ENCODE results near the gene PRRC1. TPM values are rescaled to one million over a fixed set of nuclear protein-coding genes. Genes with fewer than 3 reads are reported as not detected.

PRRC1 gene
- total RNA-seq, 4 donors from 2014 or later = 34.1 to 60.9 (median 46.3) TPM

DNA sequence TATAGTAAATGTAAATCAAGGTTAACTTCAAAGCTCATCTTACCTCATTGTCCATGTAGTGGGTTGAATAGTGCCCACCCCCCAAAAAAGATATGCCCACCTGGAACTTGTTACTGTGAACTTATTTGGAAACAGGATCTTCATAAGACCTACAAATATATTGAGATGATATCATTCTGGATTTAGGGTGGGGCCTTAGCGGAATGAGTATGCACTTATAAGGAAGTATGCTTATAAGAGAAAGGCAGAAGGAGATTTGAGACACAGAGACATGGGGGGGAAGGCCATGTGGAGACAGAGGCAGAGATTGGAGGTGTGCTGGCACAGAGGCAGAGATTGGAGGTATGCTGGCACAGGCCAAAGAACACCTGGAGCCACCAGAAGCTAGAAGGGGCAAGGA lies 2.6 kb upstream of the PRRC1 start:
- TF ChIP-seq CTCF (IDR thresholded peaks at IDR 0.05) (no peak), POLR2A (IDR thresholded peaks at IDR 0.05) (no peak)
- H3K9me3 ChIP-seq = no peaks in the 10 kb centered on the region
- no peak overlapping the region for H3K27ac ChIP-seq
- DNase-seq = no peak
- no peak overlapping the region for H3K4me3 ChIP-seq
- no peaks in the 10 kb centered on the region for H3K27me3 ChIP-seq
- no peaks in the 10 kb centered on the region for H3K36me3 ChIP-seq
- H3K4me1 ChIP-seq = peaks cover 0 to 11% (median 0%) of the 10 kb centered on the region in 4 donors

DNA sequence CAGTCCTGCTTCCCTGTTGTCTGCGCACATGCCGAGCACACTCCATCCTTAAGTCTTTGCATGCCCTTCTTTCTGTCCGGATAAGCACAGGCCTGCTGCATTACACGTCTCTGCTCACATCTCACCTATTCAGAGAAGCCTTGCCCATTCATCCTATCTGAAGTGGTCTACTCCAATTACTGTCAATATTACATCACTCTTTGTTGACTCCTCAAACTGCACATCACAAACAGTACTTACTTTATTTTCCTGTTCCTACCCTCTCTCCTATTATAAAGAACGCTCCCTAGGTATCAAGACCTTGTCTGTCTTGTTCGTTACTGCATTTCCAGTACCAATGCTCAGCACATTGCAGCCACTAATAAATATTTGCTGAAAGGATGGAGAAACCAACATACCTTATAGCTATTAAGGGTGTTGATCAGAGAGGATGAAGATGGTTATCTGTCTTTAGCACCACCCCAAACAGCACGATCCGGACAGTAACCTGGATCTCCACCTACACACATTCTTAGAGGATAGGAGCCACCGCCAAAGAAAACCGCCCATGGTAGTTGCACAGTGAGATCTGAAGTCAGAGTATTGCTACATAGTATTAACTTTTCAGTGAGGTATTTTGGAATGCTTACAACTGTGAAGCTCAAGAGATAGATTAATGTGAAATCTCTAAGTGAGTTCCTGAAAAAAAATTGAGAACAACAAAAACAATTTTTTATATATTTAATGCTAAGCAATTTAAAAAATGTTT lies 1.6 kb upstream of the PRRC1 start:
- DNase-seq = no peak
- peaks cover 0 to 15% (median 0%) of the 10 kb centered on the region in 4 donors for H3K4me1 ChIP-seq
- no peak overlapping the region for H3K27ac ChIP-seq
- no peaks in the 10 kb centered on the region for H3K36me3 ChIP-seq
- TF ChIP-seq POLR2A (IDR thresholded peaks at IDR 0.05) = no peak
- no peak for TF ChIP-seq CTCF (IDR thresholded peaks at IDR 0.05)
- no peak overlapping the region for H3K4me3 ChIP-seq
- no peaks in the 10 kb centered on the region for H3K27me3 ChIP-seq
- no peaks in the 10 kb centered on the region for H3K9me3 ChIP-seq

GRCh38 chr5:127517110-127517479 lies 345 bp upstream of the PRRC1 start:
- no peak for DNase-seq
- no peak for TF ChIP-seq POLR2A (IDR thresholded peaks at IDR 0.05)
- TF ChIP-seq CTCF (IDR thresholded peaks at IDR 0.05) = no peak
- peak overlapping the region; percentile 81 to 99 (median 94) for H3K4me3 ChIP-seq

DNA sequence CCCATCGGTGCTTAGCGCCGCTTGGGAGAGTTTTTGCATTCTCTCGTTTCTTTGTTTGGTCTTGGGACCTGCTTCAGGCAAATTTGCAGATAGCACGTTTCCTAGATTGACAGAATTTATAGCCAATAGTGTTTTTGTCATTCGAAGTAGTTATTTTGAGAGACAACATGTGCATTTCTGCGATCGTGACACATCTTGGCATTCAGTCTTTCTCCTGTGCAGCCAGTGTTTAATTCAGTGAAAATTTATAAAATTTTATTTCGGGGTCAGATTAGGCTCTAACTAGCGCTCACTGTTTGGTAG lies 830 bp downstream of the PRRC1 start:
- TF ChIP-seq POLR2A (IDR thresholded peaks at IDR 0.05) = no peak
- TF ChIP-seq CTCF (IDR thresholded peaks at IDR 0.05) = no peak

More at GRCh38 chr5:127517110-127517479, 345 bp upstream of the PRRC1 start:
- no peaks in the 10 kb centered on the region for H3K27me3 ChIP-seq
- peak overlapping the region in 3 of 4 donors; percentile 81 to 93 (median 90) for H3K27ac ChIP-seq
- H3K9me3 ChIP-seq = peaks cover 0 to 7% (median 0%) of the 10 kb centered on the region in 4 donors
- H3K36me3 ChIP-seq = no peaks in the 10 kb centered on the region
- peaks cover 0 to 15% (median 0%) of the 10 kb centered on the region in 4 donors for H3K4me1 ChIP-seq

GRCh38 chr5:127519527-127519926 lies 2.1 kb downstream of the PRRC1 start:
- H3K9me3 ChIP-seq = peaks cover 0 to 7% (median 0%) of the 10 kb centered on the region in 4 donors
- H3K36me3 ChIP-seq = peaks cover 0 to 15% (median 0%) of the 10 kb centered on the region in 3 donors
- peaks cover 0 to 15% (median 0%) of the 10 kb centered on the region in 4 donors for H3K4me1 ChIP-seq
- TF ChIP-seq CTCF (IDR thresholded peaks at IDR 0.05) (no peak), POLR2A (IDR thresholded peaks at IDR 0.05) (no peak)
- H3K4me3 ChIP-seq = no peak overlapping the region
- no peaks in the 10 kb centered on the region for H3K27me3 ChIP-seq
- no peak overlapping the region for H3K27ac ChIP-seq
- no peak for DNase-seq

More for the DNA sequence above, 830 bp downstream of the PRRC1 start:
- Histone ChIP-seq H3K27me3 (no peaks in the 10 kb centered on the region), H3K36me3 (peaks cover 0 to 2% (median 0%) of the 10 kb centered on the region in 3 donors), H3K27ac (peak overlapping the region; percentile 81 to 93 (median 86)), H3K9me3 (peaks cover 0 to 7% (median 0%) of the 10 kb centered on the region in 4 donors), H3K4me3 (peak overlapping the region; percentile 81 to 99 (median 94)), H3K4me1 (peaks cover 0 to 15% (median 0%) of the 10 kb centered on the region in 4 donors)
- DNase-seq = no peak

Data from Peyer's patch (tissue), 4 donors.